HG03460 (cell line): ENCODE data around the gene SEPTIN7.

Experiments
- ATAC-seq: cut with Tn5 transposase; IDR thresholded peaks from one replicate; pipeline ENCODE4 v1.9.1; 2021; ENCODE audit not compliant: unreplicated experiment

The SEPTIN7 gene

DNA sequence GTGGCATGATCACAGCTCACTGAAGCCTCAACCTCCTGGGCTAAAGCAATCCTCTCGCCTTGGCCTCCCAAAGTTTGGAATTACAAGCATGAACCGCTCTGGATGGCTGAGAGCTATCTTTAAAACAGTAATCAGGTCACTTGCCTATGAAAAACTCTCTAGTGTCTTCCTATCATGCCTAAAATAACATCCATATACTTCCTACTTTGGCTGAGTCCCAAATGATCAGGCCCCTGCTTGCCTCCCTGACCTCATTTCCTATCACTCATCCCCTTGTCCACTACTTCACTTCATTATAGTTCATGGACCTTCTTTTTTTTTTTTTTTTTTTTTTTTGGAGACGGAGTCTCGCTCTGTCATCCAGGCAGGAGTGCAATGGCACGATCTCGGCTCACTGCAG lies 28.0 kb downstream of the SEPTIN7 start:
- ATAC-seq = no peak

DNA sequence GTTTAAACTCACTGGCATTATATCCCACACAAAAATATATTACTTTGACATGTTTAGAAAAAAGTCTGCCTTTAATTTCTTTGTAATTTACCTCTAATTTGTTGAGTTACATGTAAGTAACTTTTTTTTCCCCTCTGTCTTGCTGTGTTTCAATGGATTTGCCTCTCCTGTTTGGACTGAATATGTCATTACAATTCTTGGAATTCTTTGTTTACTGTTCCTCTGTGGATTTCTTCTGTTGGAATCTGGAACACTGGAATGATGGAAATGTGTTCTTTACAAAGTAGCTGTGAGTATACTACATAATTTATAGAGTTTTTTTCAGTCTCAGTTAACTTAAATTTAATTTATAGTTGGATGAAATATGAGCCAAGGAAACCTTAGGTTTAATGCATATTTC lies 30.4 kb downstream of the SEPTIN7 start:
- ATAC-seq = no peak

DNA sequence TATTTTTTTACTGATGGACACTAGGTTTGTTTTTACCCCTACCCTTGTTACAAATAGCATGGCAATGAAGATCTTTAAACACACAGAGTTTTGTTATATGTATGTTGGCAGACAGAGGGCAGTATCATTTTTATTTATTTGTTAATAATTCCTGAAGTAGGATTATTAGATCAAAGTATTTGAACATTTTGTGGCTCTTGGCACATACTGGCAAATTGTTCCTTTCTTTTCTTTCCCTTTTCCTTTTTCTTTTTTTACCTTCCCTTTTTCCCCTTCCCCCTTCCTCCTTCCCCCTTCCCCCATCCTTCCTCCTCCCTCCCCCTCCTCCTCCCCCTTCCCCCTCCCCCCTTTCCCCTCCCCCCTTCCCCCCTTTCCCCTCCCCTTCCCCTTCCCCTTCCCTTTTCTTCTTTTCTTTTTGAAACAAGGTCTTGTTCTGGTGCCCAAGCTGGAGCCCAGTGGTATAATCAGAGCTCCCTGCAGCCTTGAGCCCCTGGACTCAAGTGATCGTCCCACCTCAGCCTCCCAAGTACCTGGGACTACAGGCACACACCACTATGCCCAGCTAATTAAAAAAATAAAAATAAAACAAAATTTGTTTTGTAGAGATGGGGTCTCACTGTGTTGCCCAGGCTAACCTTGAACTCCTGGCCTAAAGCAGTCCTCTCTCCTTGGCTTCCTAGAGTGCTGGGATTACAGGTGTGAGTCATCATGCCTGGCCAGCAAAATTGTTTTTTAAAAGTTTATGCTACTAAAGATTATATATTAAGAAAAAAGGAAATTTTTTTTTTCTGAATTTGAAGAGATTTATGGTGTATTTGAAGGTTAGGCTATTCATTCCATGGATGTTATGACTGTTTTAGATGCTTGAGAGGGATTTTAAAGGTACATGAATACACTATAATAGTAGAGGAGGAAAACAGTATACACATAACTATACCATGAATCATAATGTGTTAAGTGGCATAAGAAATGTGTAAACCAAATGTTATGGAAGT lies 39.3 kb downstream of the SEPTIN7 start:
- ATAC-seq = no peak

DNA sequence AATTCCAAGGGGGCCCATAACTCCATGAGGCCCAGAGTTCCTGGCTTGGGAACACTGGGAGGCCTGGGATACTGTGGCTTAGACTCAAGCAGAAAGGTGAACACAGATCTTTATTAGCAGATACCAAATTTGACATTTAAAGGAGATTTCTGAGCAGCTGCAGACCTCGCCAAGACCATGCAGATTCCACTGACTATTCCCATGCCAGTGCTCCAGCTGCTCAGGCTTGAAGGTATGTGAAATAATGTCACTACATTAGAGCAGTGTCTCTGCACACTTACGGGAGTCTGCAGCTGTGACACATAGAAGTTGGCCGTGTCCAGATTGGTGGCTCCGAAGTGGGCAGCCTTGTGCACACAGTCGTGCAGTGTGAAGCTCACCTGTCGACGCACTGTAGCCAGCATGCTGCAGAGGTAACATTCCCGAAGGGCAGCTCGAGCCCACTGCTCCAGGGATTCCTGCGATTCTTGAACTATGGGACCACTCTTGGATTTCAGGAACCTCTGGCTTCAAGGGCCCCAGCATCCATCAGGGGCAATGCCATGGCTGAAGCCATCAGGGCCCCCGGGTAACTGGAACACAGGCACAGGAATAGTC lies 46.1 kb downstream of the SEPTIN7 start:
- ATAC-seq = no peak

DNA sequence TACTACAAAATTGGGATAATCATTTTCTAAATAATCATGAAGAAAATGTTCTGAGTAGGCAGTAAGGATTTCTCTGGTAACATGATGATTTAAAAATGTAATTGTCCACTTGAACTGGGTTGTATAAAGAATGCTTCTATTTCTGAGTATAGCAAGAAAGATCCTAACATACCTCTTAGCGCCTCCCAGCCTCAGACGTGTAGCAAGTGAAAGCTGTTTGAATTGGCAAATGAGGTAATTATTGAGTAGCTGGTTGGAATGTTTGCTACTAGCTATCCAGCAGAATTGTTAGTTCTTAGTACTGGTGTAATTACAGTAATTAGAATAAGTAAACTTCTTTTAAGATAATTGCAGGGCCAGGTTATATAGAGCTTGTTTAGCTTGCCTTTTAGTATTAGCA lies 47.9 kb downstream of the SEPTIN7 start:
- ATAC-seq = no peak

DNA sequence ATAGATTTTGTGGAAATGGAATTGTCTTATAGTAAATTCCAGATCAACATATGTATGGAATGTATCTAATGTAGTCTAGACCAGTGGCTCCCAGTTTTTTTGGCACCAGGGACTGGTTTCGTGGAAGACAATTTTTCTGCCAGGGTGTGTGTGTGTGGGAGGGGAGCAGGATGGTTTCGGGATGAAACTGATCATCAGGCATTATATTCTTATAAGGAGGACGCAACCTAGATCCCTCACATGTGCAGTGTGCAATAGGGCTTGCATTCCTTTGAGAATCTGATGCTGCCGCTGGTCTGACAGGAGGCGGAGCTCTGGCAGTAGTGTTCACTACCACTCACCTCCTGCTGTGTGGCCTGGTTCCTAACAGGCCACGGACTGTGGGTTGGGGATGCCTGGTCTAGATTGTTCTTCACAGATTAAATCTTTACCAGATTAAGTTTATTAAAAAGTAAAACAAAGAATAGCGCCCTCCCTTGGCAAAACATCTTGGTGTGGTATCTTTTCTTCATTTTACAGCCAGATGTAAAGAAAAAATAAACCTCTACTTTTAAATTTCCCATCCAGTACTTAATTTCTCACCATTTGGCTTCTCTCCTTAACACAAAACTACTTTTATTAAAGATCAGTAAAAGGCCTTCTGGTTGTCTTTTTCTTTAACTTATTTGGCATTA lies 48.4 kb downstream of the SEPTIN7 start:
- no peak for ATAC-seq

DNA sequence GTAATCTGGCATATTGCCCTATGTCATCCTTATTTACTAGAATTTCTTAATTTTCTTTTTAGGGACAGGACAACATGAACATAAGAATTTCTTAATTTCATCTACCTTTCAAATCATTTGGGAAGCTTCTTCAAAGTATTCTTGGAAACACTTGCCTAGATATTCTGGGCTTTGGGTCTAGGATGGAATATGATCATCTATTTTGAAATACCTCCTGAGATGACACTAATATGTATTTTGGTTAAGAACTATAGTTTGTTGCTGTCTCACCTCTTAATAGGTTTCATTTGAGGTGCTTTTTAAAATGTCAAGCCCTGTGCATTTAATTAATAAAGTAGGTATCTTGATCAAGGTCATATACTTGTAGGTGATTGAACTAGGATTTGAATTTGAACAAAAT lies 49.1 kb downstream of the SEPTIN7 start:
- no peak for ATAC-seq
